Erythroblast (primary cell): ENCODE measurements around the gene ACACB.

Experiments used
- GATA1 ChIP-seq: IDR thresholded peaks from 2 replicates; pipeline ENCODE4 v1.6.1; 2011; ENCODE audit warnings: low read depth, mild to moderate bottlenecking, control low read depth, low read length, moderate library complexity
- POLR2A ChIP-seq: IDR thresholded peaks from 2 replicates; pipeline ENCODE4 v1.6.1; 2011; ENCODE audit warnings: mild to moderate bottlenecking, low read length

- TF ChIP-seq POLR2A (no peak), GATA1 (no peak)
Observed at GRCh38 chr12:109163167-109163566, 46.8 kb downstream of the ACACB start.
